KMS-11 (cell line): Measurements from ENCODE around the gene PFKP.

Experiments
- H2AFZ ChIP-seq: fragments of 200-600 bp; sonication (generic); 2 replicates; pipeline ENCODE4 v1.6.1; 2016; ENCODE audit warnings: antibody characterized with exemption, mixed run types, low read depth
- H3K27ac ChIP-seq: fragments of 200-600 bp; sonication (generic); 2 replicates; pipeline ENCODE4 v1.6.1; 2016; ENCODE audit warnings: mild to moderate bottlenecking, mixed run types
- H3K27me3 ChIP-seq: fragments of 200-600 bp; sonication (generic); 2 replicates; pipeline ENCODE4 v1.6.1; 2017; ENCODE audit warnings: mild to moderate bottlenecking, low read depth, mixed run types, moderate library complexity; ENCODE audit not compliant: insufficient read depth
- H3K36me3 ChIP-seq: fragments of 200-600 bp; sonication (generic); 2 replicates; pipeline ENCODE4 v1.6.1; 2017; ENCODE audit warnings: mild to moderate bottlenecking, mixed run types; ENCODE audit not compliant: insufficient read depth
- H3K4me1 ChIP-seq: fragments of 200-600 bp; sonication (generic); 2 replicates; pipeline ENCODE4 v1.6.1; 2016; ENCODE audit warnings: mild to moderate bottlenecking, low read depth, mixed run types; ENCODE audit not compliant: poor library complexity, severe bottlenecking
- H3K4me2 ChIP-seq: fragments of 200-600 bp; sonication (generic); 2 replicates; pipeline ENCODE4 v1.7.0; 2016; ENCODE audit warnings: mild to moderate bottlenecking, mixed run types
- H3K4me3 ChIP-seq: fragments of 200-600 bp; sonication (generic); IDR thresholded peaks from 2 replicates; pipeline ENCODE4 v1.6.1; 2017; ENCODE audit warnings: low read depth, low read length, mixed read lengths; ENCODE audit not compliant: insufficient read depth
- H3K79me2 ChIP-seq: fragments of 200-600 bp; sonication (generic); 2 replicates; pipeline ENCODE4 v1.6.1; 2016; ENCODE audit warnings: low read depth, mixed run types; ENCODE audit not compliant: insufficient read depth
- H3K9ac ChIP-seq: fragments of 200-600 bp; sonication (generic); 2 replicates; pipeline ENCODE4 v1.6.1; 2016; ENCODE audit warnings: mild to moderate bottlenecking, mixed run types
- H4K20me1 ChIP-seq: fragments of 200-600 bp; sonication (generic); 2 replicates; pipeline ENCODE4 v1.6.1; 2016; ENCODE audit warnings: mild to moderate bottlenecking, mixed run types; ENCODE audit not compliant: insufficient read depth
- CTCF ChIP-seq: fragments of 200-600 bp; sonication (generic); conservative IDR thresholded peaks from 2 replicates; pipeline ENCODE4 v1.6.1; 2017; ENCODE audit warnings: low read depth, mild to moderate bottlenecking, antibody characterized with exemption, low read length, moderate library complexity, mixed read lengths

PFKP gene

GRCh38 chr10:3135006-3135405 lies 67.7 kb downstream of the PFKP start:
- TF ChIP-seq CTCF: no peak
- Histone ChIP-seq H3K79me2 (no peaks in the 10 kb centered on the region), H4K20me1 (no peaks in the 10 kb centered on the region), H3K9ac (no peak overlapping the region), H3K36me3 (peaks cover 24% of the 10 kb centered on the region), H3K27me3 (no peaks in the 10 kb centered on the region), H3K4me2 (no peak overlapping the region), H3K4me3 (no peak overlapping the region), H3K4me1 (no peaks in the 10 kb centered on the region), H2AFZ (no peak overlapping the region), H3K27ac (no peak overlapping the region)

GRCh38 chr10:3136336-3136735 lies 69.0 kb downstream of the PFKP start:
- no peak for TF ChIP-seq CTCF
- no peaks in the 10 kb centered on the region for H3K79me2 ChIP-seq
- H3K36me3 ChIP-seq: peaks cover 24% of the 10 kb centered on the region
- no peak overlapping the region for H3K4me3 ChIP-seq
- no peaks in the 10 kb centered on the region for H3K27me3 ChIP-seq
- H3K4me1 ChIP-seq: no peaks in the 10 kb centered on the region
- H3K27ac ChIP-seq: no peak overlapping the region
- no peak overlapping the region for H3K4me2 ChIP-seq
- H2AFZ ChIP-seq: no peak overlapping the region
- H3K9ac ChIP-seq: no peak overlapping the region
- no peaks in the 10 kb centered on the region for H4K20me1 ChIP-seq

- H3K4me1 ChIP-seq: no peaks in the 10 kb centered on the region
- H3K79me2 ChIP-seq: no peaks in the 10 kb centered on the region
- H3K4me2 ChIP-seq: no peak overlapping the region
- H3K36me3 ChIP-seq: peaks cover 24% of the 10 kb centered on the region
- no peak overlapping the region for H3K27ac ChIP-seq
- no peak for TF ChIP-seq CTCF
- H4K20me1 ChIP-seq: no peaks in the 10 kb centered on the region
- no peaks in the 10 kb centered on the region for H3K27me3 ChIP-seq
- no peak overlapping the region for H3K4me3 ChIP-seq
- H3K9ac ChIP-seq: no peak overlapping the region
- H2AFZ ChIP-seq: no peak overlapping the region
These were observed 69.6 kb downstream of the PFKP start for GRCh38 chr10:3136763-3137611.

- Histone ChIP-seq H3K27ac (no peak overlapping the region), H3K4me3 (no peak overlapping the region), H4K20me1 (no peaks in the 10 kb centered on the region), H3K27me3 (no peaks in the 10 kb centered on the region), H3K4me1 (no peaks in the 10 kb centered on the region), H3K4me2 (no peak overlapping the region), H3K36me3 (peaks cover 24% of the 10 kb centered on the region), H2AFZ (no peak overlapping the region), H3K9ac (no peak overlapping the region), H3K79me2 (no peaks in the 10 kb centered on the region)
- no peak for TF ChIP-seq CTCF
These were observed 70.8 kb downstream of the PFKP start for GRCh38 chr10:3137958-3138726.
